GM12878 (cell line): ENCODE measurements around the gene EXOC4. TPM values are rescaled to one million over a fixed set of nuclear protein-coding genes. Genes with fewer than 3 reads are reported as not detected.

Source experiments
- ATAC-seq: fragments of 200-7000 bp; cut with Tn5 transposase; 3 replicates; pipeline ENCODE4 v1.9.1; 2020; ENCODE audit warnings: mild to moderate bottlenecking, moderate library complexity
- BruUV-seq: library from RNA; stranded (reverse); fragments of 400-500 nt; replicated peaks from 2 replicates; lab custom pipeline; 2021; lab: Mats Ljungman, UMichigan
- CTCF ChIA-PET: fragments of 300-600 bp; sonication (Branson Sonifier 250); formaldehyde crosslinking; extraction: SDS; loops from one replicate; lab custom pipeline; 2021; ENCODE audit warnings: inconsistent platforms; lab: Yijun Ruan, JAX
- POLR2A ChIA-PET: fragments of 350-600 bp; formaldehyde crosslinking; extraction: SDS; loops from one replicate; lab custom pipeline; 2021; ENCODE audit warnings: inconsistent platforms; lab: Charles Lee
- RAD21 ChIA-PET: fragments of 300-600 bp; sonication (Branson Sonifier 250); formaldehyde crosslinking; loops from one replicate; lab custom pipeline; 2023; ENCODE audit warnings: antibody characterized with exemption; ENCODE audit not compliant: unreplicated experiment; lab: Charles Lee
- SMC1A ChIA-PET: fragments of 300-600 bp; sonication (Branson Sonifier 250); formaldehyde crosslinking; loops from one replicate; lab custom pipeline; 2023; ENCODE audit not compliant: unreplicated experiment, uncharacterized antibody; lab: Charles Lee
- DNase-seq: peaks from one replicate; pipeline ENCODE4 v3.0.0-alpha.2; 2011; ENCODE audit warnings: low read depth, low spot score
- FAIRE-seq: peaks from 3 replicates; lab custom pipeline; 2011; peaks lifted over from hg19 to GRCh38; lab: Jason Lieb, UNC
- H2AFZ ChIP-seq: 2 replicates; pipeline ENCODE4 v1.6.0; 2011; ENCODE audit warnings: low read depth, low read length, control low read depth; ENCODE audit not compliant: control insufficient read depth
- H3K27ac ChIP-seq: 2 replicates; pipeline ENCODE4 v1.5.1; 2011; ENCODE audit warnings: control low read depth; ENCODE audit not compliant: control insufficient read depth, insufficient read depth
- H3K27me3 ChIP-seq, 2 experiments: replicated peaks in 1 of 2; 2 replicates each; pipeline versions ENCODE4 v1.6.0 to v1.6.1; 2011; ENCODE audit warnings: low read length in 1 of 2; ENCODE audit not compliant: control insufficient read depth in 2 of 2, insufficient read depth in 2 of 2
- H3K36me3 ChIP-seq, 2 experiments: 2 replicates each; pipeline ENCODE4 v1.5.1; 2011; ENCODE audit warnings: low read length in 1 of 2; ENCODE audit not compliant: control insufficient read depth in 2 of 2, insufficient read depth in 2 of 2
- H3K4me1 ChIP-seq: 2 replicates; pipeline ENCODE4 v1.6.1; 2011; ENCODE audit warnings: mild to moderate bottlenecking, low read length, moderate library complexity, mixed read lengths; ENCODE audit not compliant: control insufficient read depth, insufficient read depth
- H3K4me2 ChIP-seq: 2 replicates; pipeline ENCODE4 v1.6.0; 2011; ENCODE audit warnings: control low read depth; ENCODE audit not compliant: control insufficient read depth, insufficient read depth
- H3K4me3 ChIP-seq: fragments of 200-600 bp; sonication (generic); 2 replicates; pipeline ENCODE4 v1.5.1; 2016
- H3K79me2 ChIP-seq: 2 replicates; pipeline ENCODE4 v1.6.0; 2011; ENCODE audit warnings: low read length; ENCODE audit not compliant: control insufficient read depth, insufficient read depth
- H3K9ac ChIP-seq: 2 replicates; pipeline ENCODE4 v1.8.0; 2011; ENCODE audit warnings: low read length, control low read depth, mixed read lengths; ENCODE audit not compliant: control insufficient read depth, insufficient read depth
- H3K9me3 ChIP-seq: replicated peaks from 3 replicates; pipeline ENCODE4 v1.5.1; 2011; ENCODE audit warnings: mild to moderate bottlenecking, low read length; ENCODE audit not compliant: control insufficient read depth, insufficient read depth
- H4K20me1 ChIP-seq: 2 replicates; pipeline ENCODE4 v1.6.0; 2011; ENCODE audit not compliant: control insufficient read depth, insufficient read depth
- CEBPB ChIP-seq, 2 experiments: fragments of 150-350 bp in 1 of 2; IDR thresholded peaks; 2 replicates each; pipeline ENCODE4 v1.6.1; 2012 to 2014; ENCODE audit warnings: low read depth in 2 of 2, low read length in 2 of 2, borderline replicate concordance in 1 of 2, inconsistent platforms in 1 of 2
- HCFC1 ChIP-seq: fragments of 150-350 bp; IDR thresholded peaks from 2 replicates; pipeline ENCODE4 v1.6.1; 2014; ENCODE audit warnings: low read length
- HDAC2 ChIP-seq: fragments of 200-600 bp; sonication (generic); IDR thresholded peaks from 2 replicates; pipeline ENCODE4 v1.6.1; 2017
- MTA2 ChIP-seq: fragments of 450-650 bp; IDR thresholded peaks from 2 replicates; pipeline ENCODE4 v1.6.1; 2016; ENCODE audit warnings: low read depth, mild to moderate bottlenecking, moderate library complexity
- STAT3 ChIP-seq: IDR thresholded peaks from 2 replicates; pipeline ENCODE4 v1.6.1; 2011; ENCODE audit warnings: low read depth, low read length, improper control_type of control experiment
- SUPT20H ChIP-seq: IDR thresholded peaks from 2 replicates; pipeline ENCODE4 v1.6.1; 2011; ENCODE audit warnings: low read depth, mild to moderate bottlenecking, low read length, moderate library complexity, borderline replicate concordance; ENCODE audit not compliant: control insufficient read depth
- TCF12 ChIP-seq: IDR thresholded peaks from 2 replicates; pipeline ENCODE4 v1.6.1; 2011; ENCODE audit warnings: low read depth, mild to moderate bottlenecking, low read length
- in situ Hi-C: fragments of 300-500 bp; cut with MboI; formaldehyde crosslinking; loops from 9 replicates; pipeline ENCODE4 v1.14.3; 2018; ENCODE audit warnings: mixed read lengths
- intact Hi-C: fragments of 100-400 bp; cut with micrococcal nuclease; formaldehyde crosslinking; loops from one replicate; pipeline ENCODE4 v1.14.2; 2022; ENCODE audit not compliant: unreplicated experiment
- polyA plus RNA-seq, 11 experiments: library from polyadenylated mRNA; depleted of rRNA in 4 of 11; unstranded in 6 of 11; stranded (reverse) in 5 of 11; fragments of >200 nt; fragmentation: Nextera tagmentation in 4 of 11; fragmentation: Illumina TruSeq in 1 of 11; extraction: Ambion mirVana in 4 of 11; extraction: Trizol in 1 of 11; gene quantifications; 1 replicate in 1 of 11; 2 replicates in 10 of 11; pipeline versions ENCODE4 v1.2.1 to v1.2.3, GENCODE V29; 2011 to 2016; ENCODE audit warnings: inconsistent platforms in 2 of 11, missing spikeins in 2 of 11, low read depth in 1 of 11
- total RNA-seq, 4 experiments: library from RNA; depleted of rRNA in 3 of 4; stranded (reverse); fragments of >200 nt in 3 of 4; fragmentation: Illumina TruSeq in 1 of 4; extraction: Trizol in 1 of 4; gene quantifications; 2 replicates each; pipeline versions ENCODE4 v1.2.1 to v1.2.3, GENCODE V29; 2013 to 2021
- TF ChIP-seq, protein P1 (sequence below): IDR thresholded peaks from 2 replicates; pipeline ENCODE4 v1.6.1; 2012; ENCODE audit warnings: low read depth, low read length, improper control_type of control experiment
- TF ChIP-seq, protein P2 (sequence below): fragments of 450-650 bp; IDR thresholded peaks from 2 replicates; pipeline ENCODE4 v1.6.1; 2017; ENCODE audit warnings: mild to moderate bottlenecking
- TF ChIP-seq, protein P3 (sequence below): IDR thresholded peaks from 2 replicates; pipeline ENCODE4 v1.6.1; 2011; ENCODE audit warnings: low read depth, mild to moderate bottlenecking, low read length, moderate library complexity, borderline replicate concordance; ENCODE audit errors: extremely low read depth

The EXOC4 gene
- total and polyA plus RNA-seq, 10 of the 15 experiments (the other 5 are each of a cell fraction or from before 2014, with no cell fraction given), result 13.2 to 44.5 (median 29.6) TPM

DNA sequence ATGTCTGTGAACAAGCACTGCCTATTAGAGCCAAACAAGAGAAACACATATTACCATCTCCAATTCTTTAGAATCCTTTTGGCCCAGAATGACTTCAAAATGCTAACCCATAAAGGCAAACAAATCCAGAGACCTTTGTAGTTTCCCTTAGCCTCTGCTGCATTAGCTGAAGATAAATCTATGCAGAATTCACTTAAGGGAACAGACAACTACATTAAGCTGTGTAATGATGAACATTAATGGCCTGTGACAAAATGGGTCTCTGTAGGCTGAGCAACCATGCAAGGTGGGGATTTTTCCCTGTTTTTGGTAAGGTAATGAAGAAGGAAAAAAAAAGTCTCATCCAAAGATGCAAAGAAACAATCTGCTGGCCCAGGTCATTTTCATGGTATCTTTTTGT lies 411.6 kb downstream of the EXOC4 start:
- ChIA-PET POLR2A (no interaction called here), CTCF (no interaction called here), SMC1A (no interaction called here), RAD21 (no interaction called here)
- TF ChIP-seq TCF12 (no peak), SUPT20H (no peak), HCFC1 (no peak), MTA2 (no peak), CEBPB (IDR thresholded peaks at IDR 0.05; ENCODE audit: borderline replicate concordance in 1 of 2, low read depth in 2 of 2, low read length in 2 of 2) (no peak), STAT3 (no peak), HDAC2 (no peak)
- TF ChIP-seq, protein P1, sequence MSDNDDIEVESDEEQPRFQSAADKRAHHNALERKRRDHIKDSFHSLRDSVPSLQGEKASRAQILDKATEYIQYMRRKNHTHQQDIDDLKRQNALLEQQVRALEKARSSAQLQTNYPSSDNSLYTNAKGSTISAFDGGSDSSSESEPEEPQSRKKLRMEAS, result no peak
- TF ChIP-seq, protein P2, sequence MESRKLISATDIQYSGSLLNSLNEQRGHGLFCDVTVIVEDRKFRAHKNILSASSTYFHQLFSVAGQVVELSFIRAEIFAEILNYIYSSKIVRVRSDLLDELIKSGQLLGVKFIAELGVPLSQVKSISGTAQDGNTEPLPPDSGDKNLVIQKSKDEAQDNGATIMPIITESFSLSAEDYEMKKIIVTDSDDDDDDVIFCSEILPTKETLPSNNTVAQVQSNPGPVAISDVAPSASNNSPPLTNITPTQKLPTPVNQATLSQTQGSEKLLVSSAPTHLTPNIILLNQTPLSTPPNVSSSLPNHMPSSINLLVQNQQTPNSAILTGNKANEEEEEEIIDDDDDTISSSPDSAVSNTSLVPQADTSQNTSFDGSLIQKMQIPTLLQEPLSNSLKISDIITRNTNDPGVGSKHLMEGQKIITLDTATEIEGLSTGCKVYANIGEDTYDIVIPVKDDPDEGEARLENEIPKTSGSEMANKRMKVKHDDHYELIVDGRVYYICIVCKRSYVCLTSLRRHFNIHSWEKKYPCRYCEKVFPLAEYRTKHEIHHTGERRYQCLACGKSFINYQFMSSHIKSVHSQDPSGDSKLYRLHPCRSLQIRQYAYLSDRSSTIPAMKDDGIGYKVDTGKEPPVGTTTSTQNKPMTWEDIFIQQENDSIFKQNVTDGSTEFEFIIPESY, result no peak
- TF ChIP-seq, protein P3, sequence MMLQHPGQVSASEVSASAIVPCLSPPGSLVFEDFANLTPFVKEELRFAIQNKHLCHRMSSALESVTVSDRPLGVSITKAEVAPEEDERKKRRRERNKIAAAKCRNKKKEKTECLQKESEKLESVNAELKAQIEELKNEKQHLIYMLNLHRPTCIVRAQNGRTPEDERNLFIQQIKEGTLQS, result no peak
- no peak overlapping the region for H3K4me3 ChIP-seq
- H3K4me2 ChIP-seq, result no peak overlapping the region
- ATAC-seq (no peak), FAIRE-seq (no peak), DNase-seq (no peak)
- no peaks in the 10 kb centered on the region for H3K36me3 ChIP-seq
- no peak overlapping the region for H3K9ac ChIP-seq
- no peaks in the 10 kb centered on the region for H3K27me3 ChIP-seq
- no peaks in the 10 kb centered on the region for H3K4me1 ChIP-seq
- no peaks in the 10 kb centered on the region for H3K9me3 ChIP-seq
- no peak overlapping the region for H3K27ac ChIP-seq
- intact Hi-C loops, result no loop called here
- no TSS peak for BruUV-seq
- in situ Hi-C loops, result no loop called here
- no peaks in the 10 kb centered on the region for H3K79me2 ChIP-seq
- H4K20me1 ChIP-seq, result no peaks in the 10 kb centered on the region
- H2AFZ ChIP-seq, result no peak overlapping the region
